GM18858 (cell line): ENCODE measurements around the gene GAPVD1.
"Not testable (repeated sequence)": the region's sequence is repeated elsewhere in the genome, so short reads cannot be mapped to it uniquely, and the experiment has no call there.

Source experiments
- ATAC-seq: cut with Tn5 transposase; IDR thresholded peaks from one replicate; pipeline ENCODE4 v1.9.1; 2021; ENCODE audit not compliant: unreplicated experiment

GAPVD1 gene

GRCh38 chr9:125297917-125298316 is 36.3 kb downstream of the GAPVD1 start:
- ATAC-seq = no peak

GRCh38 chr9:125302241-125302640 is 40.6 kb downstream of the GAPVD1 start:
- no peak for ATAC-seq

- no peak for ATAC-seq
Observed at GRCh38 chr9:125304273-125304672, 42.6 kb downstream of the GAPVD1 start.

GRCh38 chr9:125312411-125312810 is 50.8 kb downstream of the GAPVD1 start:
- ATAC-seq = no peak

GRCh38 chr9:125316359-125316758 is 54.7 kb downstream of the GAPVD1 start:
- ATAC-seq = not testable (repeated sequence)

- no peak for ATAC-seq
Observed at GRCh38 chr9:125317704-125318103, 56.1 kb downstream of the GAPVD1 start.

- no peak for ATAC-seq
Observed at GRCh38 chr9:125321496-125321895, 59.9 kb downstream of the GAPVD1 start.

- no peak for ATAC-seq
Observed at GRCh38 chr9:125323615-125324014, 62.0 kb downstream of the GAPVD1 start.

GRCh38 chr9:125325826-125326225 is 64.2 kb downstream of the GAPVD1 start:
- no peak for ATAC-seq

GRCh38 chr9:125329978-125330377 is 68.4 kb downstream of the GAPVD1 start:
- no peak for ATAC-seq

GRCh38 chr9:125330587-125330986 is 69.0 kb downstream of the GAPVD1 start:
- no peak for ATAC-seq

GRCh38 chr9:125332527-125332926 is 70.9 kb downstream of the GAPVD1 start:
- peak; percentile 84 for ATAC-seq

- no peak for ATAC-seq
Observed at GRCh38 chr9:125337236-125337635, 75.6 kb downstream of the GAPVD1 start.

GRCh38 chr9:125338929-125339328 is 77.3 kb downstream of the GAPVD1 start:
- ATAC-seq = no peak

- no peak for ATAC-seq
Observed at GRCh38 chr9:125341566-125341965, 79.9 kb downstream of the GAPVD1 start.

- no peak for ATAC-seq
Observed at GRCh38 chr9:125343518-125344275, 82.1 kb downstream of the GAPVD1 start.

GRCh38 chr9:125346080-125346732 is 84.6 kb downstream of the GAPVD1 start:
- no peak for ATAC-seq

- no peak for ATAC-seq
Observed at GRCh38 chr9:125355601-125356000, 94.0 kb downstream of the GAPVD1 start.

- ATAC-seq = no peak
Observed at GRCh38 chr9:125356032-125356431, 94.4 kb downstream of the GAPVD1 start.

- no peak for ATAC-seq
Observed at GRCh38 chr9:125359011-125359410, 97.4 kb downstream of the GAPVD1 start.

- ATAC-seq = no peak
Observed at GRCh38 chr9:125360601-125361000, 99.0 kb downstream of the GAPVD1 start.

- ATAC-seq = no peak
Observed at GRCh38 chr9:125361837-125362531, 100.4 kb downstream of the GAPVD1 start.
